IPS DF 19.7 (cell line): Measurements from ENCODE around the gene SDK1.

Experiments used
- DNase-seq: peaks from one replicate; pipeline ENCODE4 v3.0.0-alpha.2; 2013; ENCODE audit warnings: low read depth, low spot score

The SDK1 gene

DNA sequence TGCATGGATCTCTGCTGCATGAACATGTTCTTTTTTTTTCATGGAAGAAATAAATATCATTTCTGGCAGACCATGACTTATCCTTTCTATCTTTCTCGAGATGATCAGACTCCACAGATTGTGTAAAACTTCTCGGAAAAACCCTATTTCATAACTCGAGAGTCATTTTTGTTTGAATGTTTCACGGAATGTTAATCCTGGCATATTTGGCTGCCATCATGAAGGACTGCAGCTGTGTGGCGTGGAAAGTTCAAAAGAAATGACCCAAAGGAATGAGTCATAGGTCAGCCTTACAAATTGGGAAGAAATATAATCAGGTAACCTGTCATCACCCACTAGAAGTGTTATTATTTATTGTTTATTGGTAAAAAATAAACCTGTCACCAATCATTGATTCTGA lies 566.8 kb downstream of the SDK1 start:
- DNase-seq: no peak

DNA sequence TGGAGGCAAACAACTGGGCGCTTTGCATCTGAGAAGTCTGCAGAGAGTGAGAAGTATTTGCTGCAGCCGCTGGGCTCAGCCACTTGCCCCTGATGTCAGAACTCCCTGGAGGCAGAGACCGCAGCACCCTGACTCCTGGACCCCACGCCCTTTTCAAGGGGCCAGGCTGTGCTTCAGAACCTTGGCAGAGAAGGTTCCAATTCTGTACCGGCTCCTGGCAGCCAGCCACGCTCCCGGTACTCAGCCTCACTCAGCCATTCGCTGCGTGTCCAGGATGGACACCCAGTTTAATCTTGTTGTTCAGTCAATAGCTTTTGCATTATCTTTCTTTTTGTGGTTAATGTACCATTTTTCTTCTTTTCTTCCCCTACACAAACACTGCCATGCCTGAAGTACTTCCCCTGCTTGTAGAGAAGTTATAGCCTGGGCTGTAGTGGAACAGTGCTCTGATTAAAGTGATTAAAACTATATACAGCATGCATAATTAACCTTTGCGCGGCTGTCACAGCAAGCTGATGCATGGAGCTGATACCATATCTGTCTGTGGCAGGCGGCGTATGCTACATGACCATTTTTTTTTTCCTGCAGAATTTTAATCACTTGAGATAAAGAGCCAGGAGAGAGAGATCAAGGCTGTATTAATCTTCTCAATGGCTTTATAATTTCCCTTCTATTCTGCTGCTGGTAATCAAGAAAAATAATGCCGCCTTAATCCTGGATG lies 578.5 kb downstream of the SDK1 start:
- no peak for DNase-seq

DNA sequence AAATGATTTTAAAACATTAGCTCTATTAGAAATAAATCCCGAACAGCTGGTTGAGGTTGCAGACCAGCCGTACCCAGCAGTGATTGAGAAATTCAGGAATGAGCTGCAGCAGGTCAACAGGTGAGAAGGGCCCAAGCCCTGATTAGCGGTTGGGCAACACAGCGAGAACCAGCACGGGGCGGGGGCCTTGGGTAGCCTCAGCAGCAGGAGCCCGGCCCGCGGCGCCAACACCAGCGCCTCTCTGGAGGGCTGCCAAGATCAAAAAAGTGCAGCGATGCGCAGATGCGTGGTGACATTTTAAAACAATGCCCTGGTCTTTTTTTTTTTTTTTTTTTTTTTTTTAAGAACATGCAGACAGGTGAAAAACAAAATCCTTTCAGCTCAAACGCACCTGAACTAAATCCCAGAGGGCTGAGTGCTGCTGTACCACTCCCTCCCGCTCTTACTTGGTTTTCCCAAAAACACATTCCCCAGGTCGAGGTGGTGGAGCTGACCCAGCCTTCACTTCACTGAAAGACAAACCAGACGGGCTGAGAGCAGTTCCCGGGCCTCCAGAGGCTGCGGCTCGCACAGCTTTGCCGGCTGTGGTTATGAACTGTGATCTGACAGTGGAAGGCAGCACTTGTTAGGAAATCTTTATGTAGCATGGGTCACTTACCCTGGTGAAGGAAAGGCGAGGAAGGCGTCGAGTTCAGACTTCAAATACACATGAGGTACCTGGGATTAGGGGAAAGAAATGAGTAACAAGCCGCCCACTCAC lies 579.4 kb downstream of the SDK1 start:
- DNase-seq: no peak

- no peak for DNase-seq
Measured at GRCh38 chr7:3882782-3883181, 581.7 kb downstream of the SDK1 start.

- DNase-seq: no peak
Measured at GRCh38 chr7:3884543-3884942, 583.5 kb downstream of the SDK1 start.

DNA sequence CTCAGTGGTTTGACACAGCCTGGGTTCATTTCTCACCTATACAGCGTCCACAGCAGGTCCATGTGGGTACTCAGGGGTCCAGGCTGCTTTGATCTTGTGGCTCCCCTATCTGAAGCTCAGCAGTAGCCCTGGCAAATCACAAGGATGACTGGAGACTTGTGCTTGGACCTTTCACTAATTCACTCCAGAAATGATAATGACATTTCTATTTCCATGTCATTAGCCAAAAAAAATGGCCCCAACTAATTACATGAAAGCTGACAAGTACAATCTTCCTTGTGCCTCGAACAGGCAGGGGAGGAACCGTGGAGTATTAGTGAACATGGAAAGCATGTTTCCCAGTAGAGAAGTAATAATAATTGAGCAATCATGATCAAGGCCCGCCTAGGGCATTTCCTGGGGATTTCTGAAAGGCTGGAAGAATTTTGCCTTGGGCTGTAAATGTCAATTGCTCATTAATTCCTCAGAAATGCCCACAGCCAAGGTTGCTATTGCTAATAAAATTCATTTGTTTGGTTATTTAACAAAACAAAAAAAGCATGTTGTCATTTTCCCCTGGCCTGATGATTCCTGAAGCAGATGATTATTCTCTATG lies 586.1 kb downstream of the SDK1 start:
- DNase-seq: no peak

GRCh38 chr7:3888096-3888495 lies 587.0 kb downstream of the SDK1 start:
- no peak for DNase-seq

DNA sequence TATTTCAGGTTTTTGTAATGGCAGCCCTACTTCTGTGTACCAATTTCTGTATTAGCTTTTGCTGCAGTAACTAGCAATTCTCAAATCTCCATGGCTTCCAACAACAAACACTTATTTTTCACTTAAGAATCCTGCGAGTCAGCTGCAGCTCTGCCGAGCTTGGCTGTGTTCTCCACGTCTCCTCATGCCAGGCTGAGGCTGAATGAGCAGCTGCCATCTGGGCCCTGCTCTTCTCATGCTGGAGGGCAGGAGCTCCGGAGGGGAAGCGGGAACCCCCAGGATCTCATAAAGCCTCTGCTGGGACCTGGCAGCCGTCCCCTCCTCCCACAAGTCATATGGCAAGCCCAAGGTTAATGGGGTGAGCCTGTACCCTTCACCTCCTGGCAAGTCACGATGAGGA lies 591.1 kb downstream of the SDK1 start:
- DNase-seq: no peak

- no peak for DNase-seq
Measured at GRCh38 chr7:3892686-3893085, 591.6 kb downstream of the SDK1 start.

DNA sequence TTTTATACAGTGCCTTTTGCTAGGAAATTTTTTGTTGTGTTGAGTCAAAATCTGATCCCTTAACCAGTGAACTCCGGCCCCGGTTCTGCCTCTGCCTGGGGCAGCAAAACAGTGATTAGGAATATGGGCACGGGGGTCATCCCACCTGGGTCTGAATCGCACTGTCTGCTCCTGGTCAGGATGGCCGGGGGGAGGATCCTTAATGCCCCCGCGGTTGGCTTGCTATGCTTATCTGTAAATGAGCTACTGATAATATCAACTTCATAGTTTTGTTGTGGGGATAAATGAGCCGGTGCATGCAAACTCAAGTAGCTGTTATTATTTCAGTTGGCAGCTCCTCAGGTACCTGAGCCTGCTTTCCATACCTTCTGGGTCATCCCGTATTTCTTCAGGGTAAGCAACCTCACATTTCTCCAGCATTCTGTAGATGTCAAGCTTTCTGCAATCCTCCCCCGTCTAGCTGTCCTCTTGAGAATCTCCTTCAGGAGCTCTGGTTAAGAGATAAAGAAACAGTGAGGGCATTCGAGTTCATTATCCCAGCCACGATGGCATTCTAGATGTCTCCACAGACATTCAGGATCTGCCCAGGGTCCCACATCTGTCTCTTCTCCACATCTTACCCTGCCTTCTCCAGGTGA lies 592.2 kb downstream of the SDK1 start:
- DNase-seq: no peak

DNA sequence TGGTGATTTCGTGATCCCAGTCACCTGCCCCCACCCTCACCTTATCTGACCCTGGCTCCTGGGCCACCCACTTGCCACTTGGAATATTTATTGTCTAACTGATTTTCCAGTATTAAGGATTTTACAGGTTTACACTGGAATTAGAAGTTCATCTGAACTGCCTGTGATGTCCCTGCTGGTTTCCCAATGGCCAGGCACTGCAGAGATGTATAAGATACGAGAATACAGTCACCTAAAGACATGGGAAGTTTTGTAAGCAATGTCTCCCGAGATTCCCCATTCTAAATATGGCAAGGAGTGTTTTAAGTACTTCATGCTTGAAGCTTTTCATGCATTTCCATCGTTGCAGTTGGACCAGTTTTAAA lies 592.7 kb downstream of the SDK1 start:
- DNase-seq: no peak

- DNase-seq: no peak
Measured at GRCh38 chr7:3895341-3896116, 594.5 kb downstream of the SDK1 start.

DNA sequence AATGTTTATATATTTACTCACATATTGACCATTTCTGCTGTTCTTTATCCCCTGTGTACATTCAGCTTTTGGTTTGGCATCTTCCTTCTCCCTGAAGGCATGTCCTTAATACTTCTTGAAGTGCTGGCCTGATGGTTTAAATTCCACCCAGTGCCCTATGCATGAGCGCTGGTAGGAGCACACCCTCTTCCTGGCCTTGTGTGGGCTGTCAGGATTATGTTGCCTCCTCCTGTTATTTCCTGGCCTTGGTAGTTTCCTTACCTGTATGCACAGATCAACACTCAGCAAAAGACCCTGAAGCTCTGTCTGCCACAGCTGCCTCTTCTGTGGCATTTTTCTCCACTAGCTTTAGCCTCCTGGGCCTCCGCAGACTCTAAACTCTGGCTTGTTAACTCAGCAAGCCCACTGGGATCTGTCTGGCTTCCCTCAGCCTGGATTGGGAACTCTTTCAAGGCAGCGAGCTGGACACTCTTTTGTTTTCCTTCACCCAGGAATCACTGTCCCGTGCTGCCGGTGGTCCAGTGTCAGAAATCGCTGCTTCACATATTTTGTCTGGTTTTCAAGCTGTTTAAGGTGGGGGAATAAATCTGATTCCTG lies 595.2 kb downstream of the SDK1 start:
- DNase-seq: no peak

- no peak for DNase-seq
Measured at GRCh38 chr7:3897430-3898372, 596.6 kb downstream of the SDK1 start.

- DNase-seq: no peak
Measured at GRCh38 chr7:3899559-3899991, 598.5 kb downstream of the SDK1 start.

GRCh38 chr7:3908153-3908552 lies 607.1 kb downstream of the SDK1 start:
- no peak for DNase-seq

- DNase-seq: no peak
Measured at GRCh38 chr7:3909128-3909527, 608.1 kb downstream of the SDK1 start.

GRCh38 chr7:3910054-3910453 lies 609.0 kb downstream of the SDK1 start:
- no peak for DNase-seq

GRCh38 chr7:3911685-3912084 lies 610.6 kb downstream of the SDK1 start:
- DNase-seq: no peak

DNA sequence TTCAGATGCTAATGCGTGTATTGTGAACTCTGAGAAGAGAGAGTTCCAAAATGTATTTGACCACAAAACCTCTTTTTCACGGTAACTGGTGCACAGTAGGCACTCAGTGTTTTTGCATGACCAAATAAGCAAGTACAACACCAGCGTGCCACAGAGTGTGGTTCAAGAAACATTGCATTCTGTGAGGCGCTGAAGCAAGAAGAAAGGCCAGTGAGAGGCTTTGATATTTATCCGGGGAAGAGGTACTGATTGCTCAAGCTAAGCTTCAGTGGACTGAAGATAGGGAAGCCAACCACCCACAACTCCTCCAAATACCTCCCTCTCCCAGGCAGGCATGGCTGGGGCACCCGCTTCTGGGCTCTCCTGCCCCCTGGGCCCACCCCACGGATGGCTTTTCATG lies 611.2 kb downstream of the SDK1 start:
- DNase-seq: no peak
